Bronchial epithelial cell (primary cell): ENCODE results near the gene SCN1A. TPM values are rescaled to one million over a fixed set of nuclear protein-coding genes. Genes with fewer than 3 reads are reported as not detected.

Experiments
- DNase-seq: peaks from one replicate; pipeline ENCODE4 v3.0.0-alpha.2; 2010; ENCODE audit warnings: low read depth
- FAIRE-seq: peaks from 2 replicates; lab custom pipeline; 2011; peaks lifted over from hg19 to GRCh38; lab: Jason Lieb, UNC
- H3K27me3 ChIP-seq: 2 replicates; pipeline ENCODE4 v1.5.1; 2011; ENCODE audit warnings: low read length; ENCODE audit not compliant: control insufficient read depth, insufficient read depth
- H3K36me3 ChIP-seq: 2 replicates; pipeline ENCODE4 v1.5.1; 2011; ENCODE audit warnings: low read length; ENCODE audit not compliant: control insufficient read depth, insufficient read depth
- H3K4me3 ChIP-seq: 2 replicates; pipeline ENCODE4 v1.5.1; 2011; ENCODE audit warnings: mild to moderate bottlenecking, low read depth, low read length, control low read depth
- CTCF ChIP-seq: IDR thresholded peaks from 2 replicates; pipeline ENCODE4 v1.5.1; 2011; ENCODE audit warnings: mild to moderate bottlenecking, moderate library complexity, low read length, control low read depth, inconsistent platforms; ENCODE audit not compliant: insufficient read depth, severe bottlenecking
- total RNA-seq: library from RNA; depleted of rRNA; stranded (reverse); fragments of >200 nt; gene quantifications from 2 replicates; pipeline ENCODE4 v1.2.1, GENCODE V29; 2014

SCN1A gene
- total RNA-seq, 1 donor from 2014 or later = not detected

GRCh38 chr2:166138667-166139066 lies 10.8 kb upstream of the SCN1A start:
- FAIRE-seq = no peak
- Histone ChIP-seq H3K4me3 (no peak overlapping the region), H3K27me3 (no peaks in the 10 kb centered on the region), H3K36me3 (no peaks in the 10 kb centered on the region)
- DNase-seq = no peak
- no peak for TF ChIP-seq CTCF

- no peak overlapping the region for H3K4me3 ChIP-seq
- no peaks in the 10 kb centered on the region for H3K27me3 ChIP-seq
- no peak for TF ChIP-seq CTCF
- FAIRE-seq (no peak), DNase-seq (no peak)
- no peaks in the 10 kb centered on the region for H3K36me3 ChIP-seq
Observed at GRCh38 chr2:166138144-166138543, 10.3 kb upstream of the SCN1A start.

GRCh38 chr2:166137331-166137730 lies 9.5 kb upstream of the SCN1A start:
- DNase-seq (no peak), FAIRE-seq (no peak)
- TF ChIP-seq CTCF = no peak
- Histone ChIP-seq H3K36me3 (no peaks in the 10 kb centered on the region), H3K4me3 (no peak overlapping the region), H3K27me3 (no peaks in the 10 kb centered on the region)

GRCh38 chr2:166135849-166136258 lies 8.0 kb upstream of the SCN1A start:
- H3K36me3 ChIP-seq = no peaks in the 10 kb centered on the region
- DNase-seq = no peak
- no peak overlapping the region for H3K4me3 ChIP-seq
- peaks cover 3% of the 10 kb centered on the region for H3K27me3 ChIP-seq
- no peak for FAIRE-seq
- TF ChIP-seq CTCF = no peak

- TF ChIP-seq CTCF = no peak
- no peaks in the 10 kb centered on the region for H3K36me3 ChIP-seq
- H3K4me3 ChIP-seq = no peak overlapping the region
- FAIRE-seq (no peak), DNase-seq (no peak)
- peaks cover 3% of the 10 kb centered on the region for H3K27me3 ChIP-seq
Observed at GRCh38 chr2:166135152-166135848, 7.5 kb upstream of the SCN1A start.
